Loucy (cell line): ENCODE measurements around the gene CLCN2.

ENCODE experiments used
- H2AFZ ChIP-seq: fragments of 200-600 bp; sonication (generic); 2 replicates; pipeline ENCODE4 v1.6.0; 2016; ENCODE audit warnings: antibody characterized with exemption, mild to moderate bottlenecking, low read length, moderate library complexity
- H3F3A ChIP-seq: fragments of 200-600 bp; 2 replicates; pipeline ENCODE4 v1.6.0; 2016; ENCODE audit warnings: antibody characterized with exemption, low read depth, mild to moderate bottlenecking
- H3K27me3 ChIP-seq: fragments of 200-600 bp; sonication (generic); 2 replicates; pipeline ENCODE4 v1.6.1; 2014; ENCODE audit warnings: low read length, mild to moderate bottlenecking; ENCODE audit not compliant: insufficient read depth, poor library complexity, severe bottlenecking
- H3K36me3 ChIP-seq: fragments of 200-600 bp; sonication (generic); 2 replicates; pipeline ENCODE4 v1.6.1; 2016; ENCODE audit warnings: low read length; ENCODE audit not compliant: insufficient read depth
- H3K4me1 ChIP-seq: fragments of 200-600 bp; sonication (generic); 2 replicates; pipeline ENCODE4 v1.5.1; 2014; ENCODE audit warnings: low read length, mild to moderate bottlenecking; ENCODE audit not compliant: insufficient read depth, poor library complexity, severe bottlenecking
- H3K4me2 ChIP-seq: fragments of 200-600 bp; sonication (generic); 2 replicates; pipeline ENCODE4 v1.6.0; 2014; ENCODE audit warnings: antibody characterized with exemption, low read length, low read depth, mild to moderate bottlenecking; ENCODE audit not compliant: poor library complexity, severe bottlenecking
- H3K4me3 ChIP-seq: fragments of 200-600 bp; sonication (generic); 2 replicates; pipeline ENCODE4 v1.5.1; 2014; ENCODE audit warnings: low read length, mild to moderate bottlenecking, mixed read lengths; ENCODE audit not compliant: poor library complexity, severe bottlenecking
- H3K79me2 ChIP-seq: fragments of 200-600 bp; sonication (generic); 2 replicates; pipeline ENCODE4 v1.6.1; 2014; ENCODE audit warnings: low read length; ENCODE audit not compliant: insufficient read depth
- H3K9ac ChIP-seq: fragments of 200-600 bp; sonication (generic); 2 replicates; pipeline ENCODE4 v1.6.0; 2014; ENCODE audit warnings: mild to moderate bottlenecking, low read depth, low read length, moderate library complexity; ENCODE audit not compliant: poor library complexity, severe bottlenecking
- H3K9me2 ChIP-seq: fragments of 200-600 bp; sonication (generic); replicated peaks from 2 replicates; pipeline ENCODE4 v1.6.1; 2016; ENCODE audit warnings: low read depth, low read length, mixed read lengths
- H3K9me3 ChIP-seq: fragments of 200-600 bp; sonication (generic); 2 replicates; pipeline ENCODE4 v1.6.1; 2014; ENCODE audit warnings: mild to moderate bottlenecking, antibody characterized with exemption, low read length, low read depth; ENCODE audit not compliant: insufficient read depth
- H4K20me1 ChIP-seq: fragments of 200-600 bp; sonication (generic); 2 replicates; pipeline ENCODE4 v1.6.0; 2014; ENCODE audit warnings: antibody characterized with exemption, low read length, mild to moderate bottlenecking; ENCODE audit not compliant: insufficient read depth, poor library complexity, severe bottlenecking
- EZH2phosphoT487 ChIP-seq: fragments of 200-600 bp; IDR thresholded peaks from 2 replicates; pipeline ENCODE4 v1.6.1; 2018; ENCODE audit warnings: antibody characterized with exemption, mild to moderate bottlenecking, moderate library complexity, borderline replicate concordance
- TF ChIP-seq, protein P1 (sequence below): fragments of 200-600 bp; sonication (generic); conservative IDR thresholded peaks from 2 replicates; pipeline ENCODE4 v1.5.1; 2014; ENCODE audit warnings: mild to moderate bottlenecking, antibody characterized with exemption, low read length

The CLCN2 gene

DNA sequence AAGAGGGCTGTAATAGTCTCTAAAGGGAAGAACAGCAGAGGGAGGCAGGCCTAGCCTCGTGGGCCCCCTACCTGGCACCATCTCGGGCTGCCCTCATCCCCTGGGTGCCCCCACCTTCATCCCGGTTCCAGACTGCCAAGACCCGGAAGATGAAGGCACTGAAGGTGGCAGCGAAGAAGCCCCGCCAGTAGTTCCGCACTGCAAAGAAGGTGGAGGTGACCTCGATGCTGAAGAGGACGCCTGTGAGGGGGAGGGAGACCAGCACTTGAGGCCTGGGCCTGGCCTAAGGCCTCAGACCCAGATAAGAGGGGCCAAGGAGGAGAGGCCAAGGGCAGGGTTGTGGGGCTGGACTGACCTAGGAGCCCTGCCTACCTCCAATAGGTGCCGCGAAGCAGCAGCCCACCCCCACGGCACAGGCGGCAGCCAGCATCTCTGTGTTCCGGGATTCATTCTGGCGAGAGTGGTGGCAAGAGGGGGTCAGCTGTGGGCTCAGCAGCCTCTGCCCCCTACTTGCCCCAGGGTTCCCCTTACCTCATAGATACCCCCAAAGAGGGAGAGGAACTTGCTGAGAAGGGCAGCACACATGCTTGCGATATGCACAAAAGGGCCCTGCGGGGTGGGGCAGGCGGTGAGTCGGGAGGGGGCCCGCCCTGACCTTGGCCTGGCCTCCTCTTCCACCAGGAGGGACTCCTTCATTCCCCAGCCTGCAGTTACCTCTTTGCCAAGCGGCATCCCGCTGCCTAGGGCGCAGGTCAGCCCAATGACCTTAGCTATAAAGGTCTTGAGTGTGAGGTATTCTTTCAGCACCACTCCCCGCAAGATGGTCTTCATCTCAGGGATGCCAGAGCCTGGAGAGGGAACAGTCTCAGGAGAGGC is 3.9 kb downstream of the CLCN2 start:
- Histone ChIP-seq H3K79me2 (peaks cover 15% of the 10 kb centered on the region; the same call in 1 of the 2 replicates), H3F3A (no peaks in the 10 kb centered on the region), H4K20me1 (no peaks in the 10 kb centered on the region), H3K9ac (no peak overlapping the region), H3K4me1 (peaks cover 10% of the 10 kb centered on the region), H3K36me3 (no peaks in the 10 kb centered on the region), H3K4me3 (no peak overlapping the region), H3K9me3 (no peaks in the 10 kb centered on the region), H3K9me2 (no peaks in the 10 kb centered on the region), H2AFZ (no peak overlapping the region), H3K27me3 (no peaks in the 10 kb centered on the region), H3K4me2 (no peak overlapping the region)
- TF ChIP-seq EZH2phosphoT487: no peak
- TF ChIP-seq, protein P1, sequence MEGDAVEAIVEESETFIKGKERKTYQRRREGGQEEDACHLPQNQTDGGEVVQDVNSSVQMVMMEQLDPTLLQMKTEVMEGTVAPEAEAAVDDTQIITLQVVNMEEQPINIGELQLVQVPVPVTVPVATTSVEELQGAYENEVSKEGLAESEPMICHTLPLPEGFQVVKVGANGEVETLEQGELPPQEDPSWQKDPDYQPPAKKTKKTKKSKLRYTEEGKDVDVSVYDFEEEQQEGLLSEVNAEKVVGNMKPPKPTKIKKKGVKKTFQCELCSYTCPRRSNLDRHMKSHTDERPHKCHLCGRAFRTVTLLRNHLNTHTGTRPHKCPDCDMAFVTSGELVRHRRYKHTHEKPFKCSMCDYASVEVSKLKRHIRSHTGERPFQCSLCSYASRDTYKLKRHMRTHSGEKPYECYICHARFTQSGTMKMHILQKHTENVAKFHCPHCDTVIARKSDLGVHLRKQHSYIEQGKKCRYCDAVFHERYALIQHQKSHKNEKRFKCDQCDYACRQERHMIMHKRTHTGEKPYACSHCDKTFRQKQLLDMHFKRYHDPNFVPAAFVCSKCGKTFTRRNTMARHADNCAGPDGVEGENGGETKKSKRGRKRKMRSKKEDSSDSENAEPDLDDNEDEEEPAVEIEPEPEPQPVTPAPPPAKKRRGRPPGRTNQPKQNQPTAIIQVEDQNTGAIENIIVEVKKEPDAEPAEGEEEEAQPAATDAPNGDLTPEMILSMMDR: no peak

DNA sequence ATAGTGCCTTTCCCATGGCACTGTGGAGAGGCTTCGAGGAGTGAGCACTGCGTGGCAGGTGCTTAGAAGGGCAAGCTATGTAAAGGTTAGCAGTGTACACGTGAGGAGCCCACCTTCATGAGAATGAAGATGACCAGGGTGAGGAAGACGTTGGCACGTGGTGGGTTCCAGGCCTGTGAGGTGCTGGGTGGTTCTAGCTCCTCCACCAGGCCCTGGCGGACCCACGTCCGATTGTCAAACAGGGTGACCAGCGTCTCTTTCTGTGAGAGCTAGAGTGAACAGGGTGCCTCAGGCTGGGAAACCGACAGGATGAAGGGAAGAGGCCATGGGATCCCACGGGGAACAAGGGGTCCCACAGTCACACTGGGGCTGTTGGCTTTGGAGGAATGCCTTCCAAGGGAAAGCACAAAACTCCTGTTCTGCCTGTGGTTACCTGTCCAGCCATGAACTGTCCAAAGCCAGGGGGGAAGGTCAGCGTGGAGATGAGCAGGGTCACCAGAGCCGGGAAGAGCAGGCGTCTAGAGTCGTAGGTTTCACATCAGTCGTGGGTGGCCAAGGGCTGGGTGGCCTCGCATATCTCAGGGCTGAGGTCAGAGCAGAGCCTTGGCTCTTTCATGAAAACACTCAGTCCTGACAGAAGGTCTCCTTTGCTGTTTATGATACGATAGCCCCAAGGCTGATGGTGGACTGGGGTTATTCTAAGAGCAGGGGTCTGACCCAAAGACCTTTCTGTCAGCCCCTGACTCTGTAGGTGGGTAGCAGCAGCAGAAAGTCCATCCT is 6.0 kb downstream of the CLCN2 start:
- Histone ChIP-seq H3K9me2 (no peaks in the 10 kb centered on the region), H4K20me1 (no peaks in the 10 kb centered on the region), H2AFZ (no peak overlapping the region), H3K4me1 (peaks cover 2% of the 10 kb centered on the region), H3K9ac (no peak overlapping the region), H3K4me2 (no peak overlapping the region), H3K79me2 (no peaks in the 10 kb centered on the region), H3F3A (no peaks in the 10 kb centered on the region), H3K9me3 (no peaks in the 10 kb centered on the region), H3K27me3 (no peaks in the 10 kb centered on the region), H3K4me3 (no peak overlapping the region), H3K36me3 (no peaks in the 10 kb centered on the region)
- TF ChIP-seq, protein P1: no peak
- TF ChIP-seq EZH2phosphoT487: no peak

DNA sequence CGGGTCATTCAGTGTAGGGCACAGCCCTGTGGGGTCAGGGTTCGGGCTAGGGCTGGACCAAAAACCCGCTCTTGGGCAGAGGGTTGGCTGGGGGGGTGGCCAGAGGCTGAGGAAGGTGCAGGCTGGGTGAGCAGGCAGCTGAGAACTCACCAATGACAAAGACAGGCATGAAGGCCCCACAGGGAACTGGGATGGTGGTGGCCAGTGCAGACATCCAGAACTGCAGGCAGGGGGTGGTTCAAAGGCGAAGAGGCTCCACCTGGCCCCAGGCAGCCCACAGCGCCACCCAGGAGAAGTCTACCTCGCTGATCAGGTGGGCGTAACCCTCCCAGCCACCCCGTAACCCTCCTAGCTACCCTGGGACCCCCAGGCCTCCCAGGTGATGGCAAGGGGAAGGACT is 6.7 kb downstream of the CLCN2 start:
- TF ChIP-seq, protein P1: no peak
- no peak for TF ChIP-seq EZH2phosphoT487
- Histone ChIP-seq H4K20me1 (no peaks in the 10 kb centered on the region), H3K9ac (no peak overlapping the region), H3K9me3 (no peaks in the 10 kb centered on the region), H3K9me2 (no peaks in the 10 kb centered on the region), H3K36me3 (no peaks in the 10 kb centered on the region), H3K4me3 (no peak overlapping the region), H3K4me2 (no peak overlapping the region), H2AFZ (no peak overlapping the region), H3K27me3 (no peaks in the 10 kb centered on the region), H3K79me2 (no peaks in the 10 kb centered on the region), H3K4me1 (no peaks in the 10 kb centered on the region), H3F3A (no peaks in the 10 kb centered on the region)
